Measurements from ENCODE around the gene BLM.

DNA sequence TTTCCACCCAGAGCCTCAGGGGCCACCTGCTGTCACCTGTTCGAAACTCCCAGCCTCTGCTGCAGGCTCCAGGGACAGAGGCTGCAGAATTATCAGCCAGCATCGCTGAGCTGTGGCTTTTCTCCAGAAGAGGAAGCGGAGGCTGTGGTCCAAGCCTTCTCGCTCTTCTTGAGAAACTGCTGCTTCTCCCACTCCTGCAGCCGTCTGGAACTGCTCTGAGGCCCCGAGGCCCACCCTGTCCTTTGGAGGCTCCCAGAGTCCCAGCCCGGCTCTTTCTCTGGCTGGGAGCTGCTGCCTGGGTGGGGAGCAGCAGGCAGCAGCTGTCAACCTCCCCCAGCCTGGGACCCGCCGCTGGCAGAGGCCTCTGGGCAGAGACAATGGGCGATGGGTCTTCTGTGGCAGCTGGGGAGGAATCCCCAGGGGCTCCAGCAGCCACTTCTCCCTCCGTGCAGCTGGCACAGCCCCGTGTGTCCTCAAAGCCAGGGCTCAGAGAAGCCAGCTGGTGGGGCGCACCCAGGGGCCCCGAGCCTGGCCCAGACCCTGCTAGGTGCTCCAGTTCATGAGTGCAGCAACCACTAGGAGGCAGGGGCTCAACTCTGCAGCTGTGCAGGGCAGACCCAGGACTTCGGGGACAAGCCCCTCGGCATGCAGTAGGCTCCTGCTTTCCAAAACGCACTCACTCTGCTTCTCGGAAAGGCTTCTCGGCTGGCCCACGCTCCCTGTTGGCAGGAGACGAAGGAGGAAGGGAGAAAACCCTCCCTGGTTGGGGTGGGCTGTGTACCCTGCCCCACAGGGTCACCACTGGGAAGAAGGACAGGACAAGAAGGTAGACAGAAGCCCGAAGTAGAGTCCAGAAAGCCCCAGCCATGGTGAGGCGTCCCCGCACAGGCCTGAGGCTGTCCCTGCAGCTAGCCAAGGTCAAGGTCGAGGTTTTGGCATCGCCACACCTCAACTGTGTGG is 101.4 kb downstream of the BLM start:
- TF ChIP-seq, protein P1, sequence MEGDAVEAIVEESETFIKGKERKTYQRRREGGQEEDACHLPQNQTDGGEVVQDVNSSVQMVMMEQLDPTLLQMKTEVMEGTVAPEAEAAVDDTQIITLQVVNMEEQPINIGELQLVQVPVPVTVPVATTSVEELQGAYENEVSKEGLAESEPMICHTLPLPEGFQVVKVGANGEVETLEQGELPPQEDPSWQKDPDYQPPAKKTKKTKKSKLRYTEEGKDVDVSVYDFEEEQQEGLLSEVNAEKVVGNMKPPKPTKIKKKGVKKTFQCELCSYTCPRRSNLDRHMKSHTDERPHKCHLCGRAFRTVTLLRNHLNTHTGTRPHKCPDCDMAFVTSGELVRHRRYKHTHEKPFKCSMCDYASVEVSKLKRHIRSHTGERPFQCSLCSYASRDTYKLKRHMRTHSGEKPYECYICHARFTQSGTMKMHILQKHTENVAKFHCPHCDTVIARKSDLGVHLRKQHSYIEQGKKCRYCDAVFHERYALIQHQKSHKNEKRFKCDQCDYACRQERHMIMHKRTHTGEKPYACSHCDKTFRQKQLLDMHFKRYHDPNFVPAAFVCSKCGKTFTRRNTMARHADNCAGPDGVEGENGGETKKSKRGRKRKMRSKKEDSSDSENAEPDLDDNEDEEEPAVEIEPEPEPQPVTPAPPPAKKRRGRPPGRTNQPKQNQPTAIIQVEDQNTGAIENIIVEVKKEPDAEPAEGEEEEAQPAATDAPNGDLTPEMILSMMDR (IDR thresholded peaks at IDR 0.05): no peak
- no peak for TF ChIP-seq POLR2AphosphoS5 (IDR thresholded peaks at IDR 0.05)
- no peak for TF ChIP-seq EP300 (IDR thresholded peaks at IDR 0.05)
- no peak for TF ChIP-seq POLR2A (IDR thresholded peaks at IDR 0.05)

Data from suprapubic skin (tissue), 4 donors.